Measurements from ENCODE around the gene GNAI3. TPM values are rescaled to one million over a fixed set of nuclear protein-coding genes. Genes with fewer than 3 reads are reported as not detected.

GNAI3 gene
- total RNA-seq, 4 donors from 2014 or later = 7.4 to 9.8 (median 8.3) TPM

GRCh38 chr1:109546311-109547109 is 1.9 kb upstream of the GNAI3 start:
- peak; percentile 99 for DNase-seq (ENCODE audit: low spot score)
- peak; percentile 50 for ATAC-seq (ENCODE audit: low FRiP score)
- TF ChIP-seq CTCF (IDR thresholded peaks at IDR 0.05) = peak in 1 of 3 donors; percentile 51

- ATAC-seq (ENCODE audit: low FRiP score) = no peak
- TF ChIP-seq CTCF (IDR thresholded peaks at IDR 0.05) = no peak
- DNase-seq (ENCODE audit: low spot score) = no peak
Measured at GRCh38 chr1:109547463-109548320, 723 bp upstream of the GNAI3 start.

GRCh38 chr1:109556563-109556962 is 8.1 kb downstream of the GNAI3 start:
- no peak for TF ChIP-seq CTCF (IDR thresholded peaks at IDR 0.05)
- ATAC-seq (ENCODE audit: low FRiP score) (no peak), DNase-seq (ENCODE audit: low spot score) (no peak)

GRCh38 chr1:109557520-109557919 is 9.1 kb downstream of the GNAI3 start:
- DNase-seq (ENCODE audit: low spot score) (no peak), ATAC-seq (ENCODE audit: low FRiP score) (no peak)
- no peak for TF ChIP-seq CTCF (IDR thresholded peaks at IDR 0.05)

- DNase-seq (ENCODE audit: low spot score) (no peak), ATAC-seq (ENCODE audit: low FRiP score) (no peak)
- no peak for TF ChIP-seq CTCF (IDR thresholded peaks at IDR 0.05)
Measured at GRCh38 chr1:109559995-109560394, 11.6 kb downstream of the GNAI3 start.

- ATAC-seq (ENCODE audit: low FRiP score) = no peak
- no peak for DNase-seq (ENCODE audit: low spot score)
Measured at GRCh38 chr1:109564194-109564878, 15.9 kb downstream of the GNAI3 start.

More at GRCh38 chr1:109564194-109564878, 15.9 kb downstream of the GNAI3 start:
- TF ChIP-seq CTCF (IDR thresholded peaks at IDR 0.05) = no peak
